Endothelial cell of hepatic sinusoid (primary cell): ENCODE data around the gene TMEM174.

ENCODE experiments used
- in situ Hi-C: cut with HindIII; loops from 2 replicates; pipeline ENCODE4 v1.10.0; 2017; ENCODE audit warnings: low sequenced_read_pairs

Gene TMEM174

GRCh38 chr5:73172951-73173350, at the start of gene TMEM174:
TSS of gene TMEM174 (plus strand) at chr5:73173193. CDS start at chr5:73173244, 51 bp downstream.
- in situ Hi-C loops: loop anchor here (5.0 kb wide), 1 partner anchor 51 kb away; the partner anchor contains the start of gene TMEM171

GRCh38 chr5:73125289-73125688, 47.7 kb upstream of the TMEM174 start:
- in situ Hi-C loops: no loop called here

- in situ Hi-C loops: no loop called here
Measured at GRCh38 chr5:73126381-73126780, 46.6 kb upstream of the TMEM174 start.

GRCh38 chr5:73126957-73127356, 46.0 kb upstream of the TMEM174 start:
- in situ Hi-C loops: no loop called here

GRCh38 chr5:73129143-73129542, 43.9 kb upstream of the TMEM174 start:
- in situ Hi-C loops: no loop called here

GRCh38 chr5:73130811-73131210, 42.2 kb upstream of the TMEM174 start:
- in situ Hi-C loops: no loop called here

GRCh38 chr5:73131711-73132425, 41.1 kb upstream of the TMEM174 start:
- in situ Hi-C loops: no loop called here

GRCh38 chr5:73132759-73133158, 40.2 kb upstream of the TMEM174 start:
- in situ Hi-C loops: no loop called here

GRCh38 chr5:73135021-73135420, 38.0 kb upstream of the TMEM174 start:
- in situ Hi-C loops: no loop called here

GRCh38 chr5:73135429-73136054, 37.5 kb upstream of the TMEM174 start:
- in situ Hi-C loops: no loop called here

- in situ Hi-C loops: no loop called here
Measured at GRCh38 chr5:73136055-73136562, 36.9 kb upstream of the TMEM174 start.

- in situ Hi-C loops: no loop called here
Measured at GRCh38 chr5:73137563-73138530, 35.1 kb upstream of the TMEM174 start.

GRCh38 chr5:73139485-73139884, 33.5 kb upstream of the TMEM174 start:
- in situ Hi-C loops: no loop called here

- in situ Hi-C loops: no loop called here
Measured at GRCh38 chr5:73140801-73141200, 32.2 kb upstream of the TMEM174 start.

- in situ Hi-C loops: no loop called here
Measured at GRCh38 chr5:73142035-73142434, 31.0 kb upstream of the TMEM174 start.

- in situ Hi-C loops: no loop called here
Measured at GRCh38 chr5:73143716-73144115, 29.3 kb upstream of the TMEM174 start.

GRCh38 chr5:73149540-73149939, 23.5 kb upstream of the TMEM174 start:
- in situ Hi-C loops: no loop called here

- in situ Hi-C loops: no loop called here
Measured at GRCh38 chr5:73150876-73151275, 22.1 kb upstream of the TMEM174 start.

GRCh38 chr5:73151766-73152410, 21.1 kb upstream of the TMEM174 start:
- in situ Hi-C loops: no loop called here
